RPMI7951 (cell line): Measurements from ENCODE around the gene CGRRF1. TPM values are rescaled to one million over a fixed set of nuclear protein-coding genes. Genes with fewer than 3 reads are reported as not detected.

Source experiments
- DNase-seq: peaks from one replicate; pipeline ENCODE4 v3.0.0-alpha.2; 2012; ENCODE audit warnings: low read depth
- total RNA-seq: library from RNA; depleted of rRNA; stranded (reverse); fragments of >200 nt; shearing (Covaris generic); gene quantifications from 2 replicates; pipeline ENCODE4 v1.2.3, GENCODE V29; 2014

The CGRRF1 gene
- total RNA-seq, 1 experiment from 2014 or later, result 19.6 TPM

GRCh38 chr14:54489731-54490444, 19.8 kb upstream of the CGRRF1 start:
- DNase-seq, result no peak

GRCh38 chr14:54490445-54491175, 19.1 kb upstream of the CGRRF1 start:
- DNase-seq, result peak; percentile 47

- DNase-seq, result no peak
Observed at GRCh38 chr14:54493293-54493692, 16.4 kb upstream of the CGRRF1 start.

GRCh38 chr14:54497224-54497623, 12.5 kb upstream of the CGRRF1 start:
- no peak for DNase-seq

- no peak for DNase-seq
Observed at GRCh38 chr14:54498095-54498531, 11.6 kb upstream of the CGRRF1 start.

GRCh38 chr14:54498579-54498978, 11.1 kb upstream of the CGRRF1 start:
- no peak for DNase-seq

- no peak for DNase-seq
Observed at GRCh38 chr14:54500744-54501143, 9.0 kb upstream of the CGRRF1 start.

GRCh38 chr14:54501480-54501879, 8.2 kb upstream of the CGRRF1 start:
- DNase-seq, result no peak

- DNase-seq, result no peak
Observed at GRCh38 chr14:54502602-54503001, 7.1 kb upstream of the CGRRF1 start.

GRCh38 chr14:54503486-54503885, 6.2 kb upstream of the CGRRF1 start:
- peak; percentile 52 for DNase-seq

GRCh38 chr14:54512393-54512792, 2.7 kb downstream of the CGRRF1 start:
- DNase-seq, result no peak

GRCh38 chr14:54515670-54516069, 6.0 kb downstream of the CGRRF1 start:
- no peak for DNase-seq

GRCh38 chr14:54516709-54517108, 7.0 kb downstream of the CGRRF1 start:
- no peak for DNase-seq

- DNase-seq, result no peak
Observed at GRCh38 chr14:54524410-54524809, 14.7 kb downstream of the CGRRF1 start.

GRCh38 chr14:54528973-54529372, 19.3 kb downstream of the CGRRF1 start:
- no peak for DNase-seq

- peak; percentile 43 for DNase-seq
Observed at GRCh38 chr14:54529811-54530210, 20.1 kb downstream of the CGRRF1 start.

- no peak for DNase-seq
Observed at GRCh38 chr14:54532111-54533012, 22.7 kb downstream of the CGRRF1 start.

GRCh38 chr14:54533100-54533499, 23.4 kb downstream of the CGRRF1 start:
- no peak for DNase-seq

- no peak for DNase-seq
Observed at GRCh38 chr14:54535126-54535525, 25.4 kb downstream of the CGRRF1 start.

- no peak for DNase-seq
Observed at GRCh38 chr14:54535646-54536045, 25.9 kb downstream of the CGRRF1 start.

- DNase-seq, result no peak
Observed at GRCh38 chr14:54537651-54538050, 27.9 kb downstream of the CGRRF1 start.

GRCh38 chr14:54538055-54538454, 28.3 kb downstream of the CGRRF1 start:
- no peak for DNase-seq
